GM21381 (cell line): ENCODE results near the gene NES.
"Not testable (repeated sequence)": the region's sequence is repeated elsewhere in the genome, so short reads cannot be mapped to it uniquely, and the experiment has no call there.

Source experiments
- ATAC-seq: cut with Tn5 transposase; IDR thresholded peaks from one replicate; pipeline ENCODE4 v1.9.1; 2021; ENCODE audit warnings: mild to moderate bottlenecking, moderate library complexity; ENCODE audit not compliant: unreplicated experiment

Gene NES

DNA sequence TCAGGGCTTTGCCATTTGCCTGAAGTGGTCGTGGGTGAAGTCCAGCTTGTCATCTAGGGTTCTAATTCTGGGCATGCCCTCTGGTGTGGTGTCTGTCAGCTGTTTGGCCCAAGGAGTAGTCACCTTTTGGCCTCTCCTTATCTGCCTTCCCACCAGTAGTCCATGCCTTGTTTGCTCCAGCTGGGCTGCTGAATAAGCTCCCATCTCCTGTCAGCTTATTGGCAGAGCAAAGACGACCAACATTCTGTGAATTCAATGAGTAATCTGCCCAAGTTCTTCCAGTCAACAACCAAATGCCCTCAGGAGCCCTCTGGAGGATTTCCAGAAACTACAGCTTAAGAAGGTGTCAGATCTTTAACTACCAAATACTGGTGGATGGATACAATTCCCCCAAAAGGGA is 28.3 kb downstream of the NES start:
- no peak for ATAC-seq

GRCh38 chr1:156648496-156648895 is 28.7 kb downstream of the NES start:
- ATAC-seq: no peak

- no peak for ATAC-seq
Observed at GRCh38 chr1:156647351-156647750, 29.9 kb downstream of the NES start.

DNA sequence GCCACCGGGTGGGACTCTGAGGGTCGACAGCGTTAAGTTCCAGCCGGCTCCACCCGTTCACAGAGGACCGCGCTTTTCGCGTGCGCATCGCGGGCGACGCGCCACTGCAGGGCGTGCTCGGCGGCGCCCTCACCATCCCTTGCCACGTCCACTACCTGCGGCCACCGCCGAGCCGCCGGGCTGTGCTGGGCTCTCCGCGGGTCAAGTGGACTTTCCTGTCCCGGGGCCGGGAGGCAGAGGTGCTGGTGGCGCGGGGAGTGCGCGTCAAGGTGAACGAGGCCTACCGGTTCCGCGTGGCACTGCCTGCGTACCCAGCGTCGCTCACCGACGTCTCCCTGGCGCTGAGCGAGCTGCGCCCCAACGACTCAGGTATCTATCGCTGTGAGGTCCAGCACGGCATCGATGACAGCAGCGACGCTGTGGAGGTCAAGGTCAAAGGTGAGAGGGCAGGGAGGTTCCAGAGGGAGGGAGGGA is 30.4 kb downstream of the NES start:
- ATAC-seq: no peak

GRCh38 chr1:156645666-156646065 is 31.5 kb downstream of the NES start:
- ATAC-seq: no peak

DNA sequence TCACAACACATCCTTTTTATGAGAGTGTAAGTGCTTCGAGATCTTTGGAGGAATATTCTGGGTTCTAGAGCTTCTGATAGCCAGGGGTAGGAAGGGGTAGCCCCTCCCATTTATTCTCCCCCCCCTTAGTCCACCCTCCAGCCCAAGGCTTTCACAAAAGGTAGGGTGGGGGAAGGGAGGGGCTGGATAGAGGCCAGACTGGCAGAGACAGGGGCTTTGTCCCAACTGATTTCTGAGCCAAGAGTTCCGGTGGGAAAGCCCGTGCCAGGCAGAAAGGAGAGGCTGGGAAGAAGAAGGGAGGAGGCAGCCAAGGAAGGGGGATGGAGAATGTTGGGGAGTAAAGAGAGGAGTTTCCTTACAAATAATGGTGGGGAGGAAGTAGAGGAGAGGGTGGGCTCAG is 32.2 kb downstream of the NES start:
- no peak for ATAC-seq

DNA sequence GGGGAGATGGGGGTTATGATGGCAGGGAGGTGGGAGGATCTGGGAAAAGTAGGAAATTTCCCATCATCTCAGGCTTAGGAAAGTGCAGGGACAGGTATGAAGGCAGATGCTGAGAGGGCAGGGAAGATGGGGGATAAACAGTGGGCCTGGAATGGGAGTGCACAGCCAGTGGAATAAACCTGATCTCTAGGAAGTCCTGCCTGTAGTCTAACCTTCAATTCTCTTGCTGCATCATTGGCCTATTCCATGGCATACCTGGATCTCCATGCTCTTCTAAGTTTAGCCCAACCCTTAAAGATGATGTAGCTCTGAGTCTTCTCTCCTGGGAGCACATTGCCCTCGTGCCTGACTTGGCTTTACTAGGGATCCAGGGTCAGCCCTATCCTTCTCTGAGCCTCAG is 32.6 kb downstream of the NES start:
- no peak for ATAC-seq

- ATAC-seq: no peak
Observed at GRCh38 chr1:156644146-156644545, 33.1 kb downstream of the NES start.

- ATAC-seq: no peak
Observed at GRCh38 chr1:156643778-156644092, 33.5 kb downstream of the NES start.

DNA sequence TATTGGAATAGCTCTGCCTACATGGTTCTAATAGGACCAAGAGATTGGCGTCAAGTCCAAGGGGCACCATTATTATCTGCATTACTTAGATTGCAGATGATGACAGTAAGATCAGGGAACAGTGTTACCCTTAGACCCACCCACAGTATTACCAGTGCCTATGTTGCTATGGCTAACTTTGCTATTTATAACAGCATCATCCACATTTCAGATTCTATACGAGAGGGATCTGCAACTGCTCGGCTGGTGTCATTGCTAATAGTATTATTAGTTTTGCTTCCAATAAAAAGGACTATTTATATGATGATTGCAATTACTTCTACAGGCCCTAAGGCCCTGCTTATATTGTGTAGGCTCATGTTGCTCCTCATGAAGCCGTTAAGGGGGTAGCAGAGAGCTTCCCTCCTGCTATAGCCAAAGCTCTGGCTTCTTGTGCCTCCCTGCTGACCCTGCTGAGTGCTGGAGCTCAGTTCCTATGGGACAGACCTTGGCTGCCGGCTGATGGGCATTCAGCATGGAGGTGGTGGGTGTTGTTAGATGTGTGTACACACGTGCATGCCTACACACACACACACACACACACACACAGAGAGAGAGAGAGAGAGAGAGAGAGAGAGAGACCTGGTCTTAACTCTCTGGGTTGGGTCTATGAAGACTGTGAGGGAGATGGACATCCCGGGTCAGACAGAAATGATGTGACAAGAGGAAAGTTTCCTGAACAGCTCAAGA is 34.0 kb downstream of the NES start:
- no peak for ATAC-seq

DNA sequence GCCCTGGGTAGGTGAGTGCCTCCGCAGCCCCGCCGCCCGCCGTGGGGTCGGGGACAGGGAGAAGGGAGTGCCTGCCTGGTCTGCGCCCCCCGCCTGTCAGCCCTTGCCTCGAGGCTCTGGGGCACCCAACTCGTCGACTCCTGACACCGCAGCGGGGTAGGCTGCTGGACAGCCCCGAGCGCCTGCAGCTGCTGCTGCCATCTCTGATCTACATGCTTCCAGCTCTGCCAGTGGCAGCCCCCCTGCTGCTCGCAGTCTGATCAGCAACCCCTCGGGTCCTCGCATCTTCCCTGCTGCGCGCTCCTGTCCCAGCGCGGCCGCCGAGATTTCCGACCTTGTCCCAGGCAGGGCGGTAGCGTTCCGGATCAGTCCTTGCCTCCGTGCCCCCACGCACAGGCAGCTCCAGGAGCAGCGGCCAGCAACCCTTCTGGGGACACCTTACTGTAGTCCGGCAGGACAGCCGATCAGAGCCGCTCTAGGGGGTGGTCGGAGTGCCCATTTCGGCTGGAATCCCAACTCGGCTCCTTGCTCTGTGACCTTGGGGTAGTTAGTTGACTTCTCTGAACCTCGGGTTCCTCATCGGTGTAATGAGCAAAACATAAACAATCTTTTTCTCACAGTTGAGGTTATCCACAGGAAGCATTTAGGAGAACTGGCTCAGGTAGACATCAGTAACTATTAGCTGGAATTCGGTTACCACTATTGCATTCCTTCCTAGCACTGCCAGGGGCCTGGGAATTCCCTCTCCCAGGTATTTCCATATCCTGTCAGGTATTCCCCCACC is 34.8 kb downstream of the NES start:
- ATAC-seq: no peak

DNA sequence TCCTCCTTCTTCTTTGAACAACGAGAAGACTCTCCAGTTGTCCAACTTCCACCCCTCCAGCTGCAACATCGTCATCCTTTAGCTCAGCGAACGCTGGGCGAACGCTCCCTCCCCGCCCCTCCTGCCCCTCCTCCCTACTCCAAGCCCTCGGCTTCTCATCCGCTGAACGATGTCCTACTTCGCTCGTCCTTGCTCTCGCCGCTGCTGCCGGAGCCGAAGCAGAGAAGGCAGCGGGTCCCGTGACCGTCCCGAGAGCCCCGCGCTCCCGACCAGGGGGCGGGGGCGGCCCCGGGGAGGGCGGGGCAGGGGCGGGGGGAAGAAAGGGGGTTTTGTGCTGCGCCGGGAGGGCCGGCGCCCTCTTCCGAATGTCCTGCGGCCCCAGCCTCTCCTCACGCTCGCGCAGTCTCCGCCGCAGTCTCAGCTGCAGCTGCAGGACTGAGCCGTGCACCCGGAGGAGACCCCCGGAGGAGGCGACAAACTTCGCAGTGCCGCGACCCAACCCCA is 35.4 kb downstream of the NES start, which contains the start of gene BCAN:
TSS of gene BCAN (plus strand) at position 357 of the 504 bp plus-strand sequence. CDS start 3,938 bp downstream, outside the sequence.
- ATAC-seq: no peak

DNA sequence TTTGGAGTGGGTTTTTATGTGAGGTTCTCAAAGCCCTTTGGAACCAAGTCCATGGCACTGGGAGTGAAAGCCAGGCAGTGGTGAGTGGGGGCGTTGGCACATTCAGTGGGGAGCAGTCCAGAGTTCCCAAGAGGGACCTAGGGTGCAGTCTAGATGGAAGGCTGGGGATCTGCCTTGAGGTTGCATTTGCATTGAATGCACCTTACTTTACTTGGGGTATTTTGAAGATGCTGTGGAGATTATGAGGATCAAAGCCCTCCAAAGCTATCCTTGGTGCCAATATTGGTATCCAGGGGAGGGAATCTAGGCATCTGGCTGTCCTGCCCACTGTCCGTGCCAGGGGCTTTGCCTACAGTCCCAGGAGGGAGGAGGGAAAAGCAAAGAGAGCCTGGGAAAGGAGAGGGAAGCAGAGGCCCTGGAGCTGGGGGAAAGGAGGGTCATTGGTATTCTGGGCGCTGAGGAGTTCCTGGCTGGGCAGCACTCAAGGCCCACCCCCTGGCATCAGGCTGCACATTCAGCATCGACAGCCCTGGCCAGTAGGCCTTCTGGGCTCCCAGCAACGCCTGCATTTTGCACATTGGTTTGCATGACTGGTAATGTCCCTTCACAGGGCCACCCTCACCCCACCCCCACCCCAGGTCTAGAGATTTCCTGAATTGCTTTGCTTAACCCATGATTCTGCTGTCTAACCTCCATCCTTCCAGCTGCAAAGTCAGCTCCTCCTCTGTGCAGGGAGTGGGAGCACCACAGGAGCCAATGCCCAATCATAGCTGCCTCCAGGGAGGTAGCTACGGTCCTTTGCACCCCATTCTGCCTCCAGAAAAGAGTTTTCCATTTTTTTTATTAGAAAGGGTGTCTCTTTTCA is 36.1 kb downstream of the NES start:
- no peak for ATAC-seq

DNA sequence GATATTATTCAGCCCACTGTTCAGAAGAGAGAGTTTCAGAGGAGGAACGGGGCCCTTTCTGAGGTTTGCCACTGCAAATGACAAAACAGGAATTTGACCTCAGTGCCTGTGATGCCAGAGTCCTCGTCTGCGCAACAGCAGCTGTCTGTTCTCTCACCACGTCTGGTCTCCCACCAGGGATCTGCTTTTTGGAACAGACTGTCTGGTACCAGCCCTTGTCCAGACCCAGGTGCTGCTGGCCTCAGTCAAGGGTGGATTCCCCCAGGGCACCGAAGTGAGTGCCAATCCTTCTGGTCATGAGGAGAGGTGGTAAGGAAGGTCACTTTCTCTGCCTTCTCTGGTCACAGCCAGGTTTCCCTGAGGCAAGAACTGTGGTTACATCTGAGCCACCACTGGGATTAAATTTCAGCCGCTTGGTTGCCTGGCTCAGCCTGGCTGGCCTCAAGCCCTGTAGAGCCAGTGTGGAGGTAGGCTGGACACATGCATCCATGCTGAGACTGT is 37.6 kb downstream of the NES start:
- ATAC-seq: no peak

DNA sequence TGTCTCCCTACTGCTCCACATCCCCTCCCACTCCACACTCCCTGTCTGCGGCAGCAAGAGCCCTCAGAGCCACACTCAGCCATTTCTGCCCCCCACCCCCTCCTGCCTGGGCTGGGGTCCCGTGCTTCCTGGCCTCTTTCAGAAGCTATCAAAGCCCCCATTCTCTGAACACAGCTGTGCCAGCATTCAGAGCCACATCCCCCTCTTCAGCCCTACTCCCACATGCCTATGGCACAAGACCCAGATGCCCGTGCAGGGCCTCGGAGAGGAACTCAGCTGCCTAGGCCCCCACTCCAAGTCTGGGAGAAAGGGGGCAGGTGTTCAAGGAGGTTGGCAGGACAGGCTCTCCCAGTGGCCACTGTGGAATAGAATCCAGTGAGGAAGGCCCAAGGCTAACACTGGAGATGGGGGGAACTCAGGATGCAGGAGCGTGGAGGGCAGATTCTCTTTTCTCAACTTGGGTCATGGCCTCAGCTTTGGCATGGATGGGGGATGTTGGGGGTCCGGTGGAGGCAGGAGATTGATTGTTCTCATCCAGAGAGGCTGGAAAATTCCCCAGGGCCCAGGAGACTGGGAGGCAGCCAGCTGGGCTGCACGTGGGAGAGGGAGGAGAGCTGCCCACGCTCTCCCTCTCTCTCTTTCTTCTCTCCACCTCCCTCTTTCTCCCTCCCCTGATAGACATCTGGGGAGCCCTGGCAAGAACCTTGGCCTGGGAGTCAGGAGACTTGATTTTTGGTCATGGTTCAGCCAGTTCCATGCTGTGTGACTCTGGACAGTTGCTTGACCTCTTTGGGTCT is 38.8 kb downstream of the NES start:
- no peak for ATAC-seq

DNA sequence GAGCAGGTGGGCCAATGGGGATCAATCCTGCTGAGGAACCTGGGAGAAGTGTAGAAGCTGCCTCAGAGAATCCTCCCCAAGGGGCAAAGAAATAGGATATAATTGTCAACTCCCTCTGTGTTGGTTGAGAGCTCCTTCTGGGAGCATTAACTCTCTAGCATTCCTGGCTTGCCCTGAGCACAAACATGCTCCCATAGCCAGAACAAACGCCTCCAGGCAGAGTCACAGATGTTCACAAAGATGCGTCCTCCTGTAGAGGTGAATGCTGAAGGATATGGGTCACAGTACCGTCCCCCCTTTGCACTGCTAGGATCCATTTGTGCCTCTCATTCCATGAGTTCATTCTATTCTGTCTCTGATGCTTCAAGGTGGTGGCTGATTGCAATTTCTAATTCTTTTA is 44.9 kb downstream of the NES start:
- no peak for ATAC-seq

GRCh38 chr1:156631152-156631551 is 46.1 kb downstream of the NES start:
- ATAC-seq: not testable (repeated sequence)

GRCh38 chr1:156629823-156630449 is 47.3 kb downstream of the NES start:
- no peak for ATAC-seq

DNA sequence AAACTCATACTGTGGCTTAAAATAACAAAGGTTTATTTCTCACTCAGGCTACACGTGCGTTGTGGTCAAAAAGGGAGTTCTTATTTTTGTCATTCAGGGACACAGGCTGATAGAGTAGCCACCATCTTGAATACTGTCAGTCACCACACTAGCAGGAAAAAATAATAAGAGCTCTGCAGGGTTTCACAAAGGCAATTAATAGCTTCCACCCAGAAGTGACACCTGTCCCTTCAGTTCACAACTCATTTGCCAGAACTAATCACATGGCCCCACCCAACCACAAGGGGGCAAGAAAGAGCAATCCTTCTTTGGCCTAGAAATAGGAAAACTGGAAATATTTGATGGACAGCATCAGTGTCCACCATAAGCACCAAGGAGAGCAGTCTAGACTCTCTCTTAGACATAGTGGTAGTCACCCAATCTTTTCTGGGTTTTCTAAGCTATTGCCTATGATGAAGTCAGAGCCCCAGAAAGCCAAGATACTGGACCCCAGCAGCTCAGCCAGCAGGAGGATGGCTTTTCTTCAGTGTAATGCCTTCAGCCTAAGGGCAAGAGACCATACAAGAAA is 49.8 kb downstream of the NES start:
- no peak for ATAC-seq

DNA sequence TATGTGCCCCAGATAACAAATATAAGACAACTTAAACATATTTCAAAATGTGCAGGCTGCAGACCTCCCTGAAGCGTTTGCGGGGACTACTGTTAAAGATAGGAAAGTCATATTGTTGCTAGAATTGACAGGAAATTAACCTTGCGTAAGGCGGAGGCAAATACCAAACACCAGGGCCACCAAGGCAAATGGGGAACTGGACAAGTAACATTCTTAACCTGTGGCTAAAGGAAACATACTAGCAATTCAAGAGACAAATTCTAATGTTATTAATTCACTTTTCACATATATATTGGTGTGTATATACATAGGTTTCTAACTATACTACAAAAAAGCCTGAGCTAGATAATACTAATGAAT is 51.1 kb downstream of the NES start:
- no peak for ATAC-seq
